Stimulated activated CD4-positive, alpha-beta T cell treated with anti-CD3 and anti-CD28 coated beads, Interleukin-15, amount 100 ng/mL, for 1 hour (primary cell): Measurements from ENCODE around the gene LAMA2.

Experiments used
- DNase-seq, 2 donors: peaks; one replicate each; pipeline ENCODE4 v3.0.0-alpha.2; 2020; ENCODE audit warnings: low read depth in 1 of 2, low spot score in 1 of 2

LAMA2 gene

DNA sequence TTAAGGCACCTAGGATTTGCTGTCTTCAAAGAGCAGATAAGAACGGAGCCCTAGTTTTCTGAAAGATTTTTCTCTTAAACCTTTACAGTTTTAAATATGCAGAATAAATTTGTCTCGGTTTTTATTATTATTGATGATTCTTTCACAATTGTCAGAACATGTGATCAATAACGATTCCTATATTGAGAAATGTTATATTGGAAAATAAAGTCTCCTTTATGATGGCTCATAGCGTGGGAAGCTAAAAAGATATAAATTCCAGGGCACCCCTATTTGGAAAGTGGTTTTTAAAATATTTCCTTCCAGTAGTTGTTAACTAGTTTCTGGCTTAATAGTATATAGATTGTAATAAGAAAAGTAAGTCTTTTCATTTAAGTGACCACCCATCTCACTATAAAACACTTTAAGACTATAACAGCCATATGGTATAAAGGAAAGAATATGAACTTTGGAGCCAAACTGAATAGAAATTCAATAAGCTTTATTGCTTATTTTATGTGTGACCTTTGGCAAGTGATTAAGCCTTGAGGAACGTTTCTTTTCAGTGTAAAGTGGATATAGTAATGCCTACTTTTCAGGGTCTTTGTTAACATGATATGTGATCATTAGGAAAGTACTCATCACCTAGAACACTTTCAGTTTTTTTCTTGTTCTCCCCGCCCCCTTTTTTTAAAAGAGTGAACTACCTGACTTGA, 369.6 kb downstream of the LAMA2 start:
- DNase-seq: no peak

DNA sequence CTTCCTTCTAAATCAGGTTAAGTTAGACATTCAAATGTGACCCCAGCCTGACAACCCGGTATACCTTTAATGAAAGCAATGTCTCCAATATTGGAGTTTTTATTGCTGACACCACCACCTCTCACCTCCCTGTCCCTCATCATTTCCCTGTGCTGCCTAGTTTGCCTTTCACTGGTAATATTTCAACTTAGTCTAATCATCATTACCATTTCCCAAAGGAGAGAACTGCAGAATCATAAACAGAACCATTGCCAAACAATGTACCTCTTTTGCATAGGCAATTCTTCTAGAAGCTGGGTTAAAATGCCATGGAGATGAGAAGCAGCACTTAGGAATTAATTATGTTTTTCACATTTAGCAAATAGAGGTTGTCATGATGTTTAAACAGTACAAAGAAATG, 370.3 kb downstream of the LAMA2 start:
- no peak for DNase-seq

DNA sequence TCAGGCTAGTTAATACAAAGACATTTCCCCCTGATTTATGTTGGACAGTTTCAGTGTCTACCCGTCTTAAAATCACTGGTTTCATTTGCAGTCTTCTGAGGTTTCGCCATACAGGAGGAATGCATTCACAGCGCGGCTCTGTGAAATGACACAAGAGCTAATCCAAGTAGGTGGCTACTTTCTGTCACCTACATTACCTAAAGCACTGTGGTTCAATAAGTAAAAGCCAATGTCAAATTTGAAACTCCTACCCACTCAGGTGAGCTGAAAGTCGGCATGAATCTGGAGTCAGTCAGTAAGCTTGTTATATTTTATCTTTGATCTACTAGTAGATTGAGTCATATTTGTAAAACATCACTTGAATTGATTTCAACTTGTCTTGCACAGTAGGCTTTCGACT, 370.8 kb downstream of the LAMA2 start:
- no peak for DNase-seq

DNA sequence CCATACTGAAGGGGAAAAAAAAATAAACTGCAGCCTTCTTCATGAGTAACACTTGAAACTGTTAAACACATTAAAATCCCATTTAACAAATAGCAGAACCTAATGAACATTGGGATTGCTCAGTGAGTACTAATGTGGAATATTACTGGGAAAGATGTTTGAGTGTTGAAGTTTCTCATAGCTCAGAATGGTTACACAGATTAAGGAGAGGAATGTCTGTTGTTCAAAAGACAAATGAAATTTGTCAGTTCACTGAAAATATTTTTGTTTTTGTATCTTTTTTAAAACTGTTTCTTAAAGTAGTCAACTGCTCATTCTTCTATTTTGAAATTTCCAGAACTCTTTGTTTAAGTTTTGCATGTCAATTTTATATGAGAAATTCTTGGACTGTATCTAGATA, 374.3 kb downstream of the LAMA2 start:
- DNase-seq: no peak

DNA sequence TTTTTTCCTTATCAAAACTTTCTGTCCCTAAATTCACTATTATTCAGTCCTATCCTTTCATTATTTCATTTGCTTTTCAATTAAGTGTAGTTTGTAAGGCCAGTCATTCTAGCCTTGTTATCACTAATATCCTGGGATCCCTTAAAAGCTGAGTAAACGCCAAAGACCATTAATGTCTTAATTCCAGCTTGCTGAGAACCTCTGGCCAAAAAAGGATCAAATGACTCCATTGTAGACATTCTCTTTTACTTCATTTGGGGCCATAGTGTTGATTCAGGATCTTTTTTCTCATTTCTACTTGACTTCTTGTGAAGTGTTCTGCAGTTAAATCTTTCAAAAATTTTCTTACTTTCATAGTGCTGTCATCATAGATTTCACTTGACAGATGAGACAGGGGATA, 379.7 kb downstream of the LAMA2 start:
- no peak for DNase-seq

DNA sequence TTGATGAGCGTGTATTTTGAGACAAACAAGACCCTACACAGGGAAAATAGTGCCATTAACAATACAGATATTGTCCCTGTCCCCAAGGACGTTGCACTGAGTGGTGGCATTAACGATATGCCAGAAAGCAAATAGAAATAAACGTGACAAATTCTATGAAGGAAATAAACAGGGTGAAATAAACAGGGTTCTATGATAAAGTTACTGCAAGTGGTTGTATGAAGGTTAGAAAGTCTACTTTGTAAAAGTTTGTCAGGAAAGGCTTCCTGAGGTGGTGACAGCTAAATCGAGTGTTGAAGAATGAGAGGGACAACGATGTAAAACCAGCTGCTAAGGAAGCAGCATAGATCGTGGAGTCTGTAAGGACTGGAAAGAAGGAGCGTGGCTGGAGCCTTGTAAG, 380.2 kb downstream of the LAMA2 start:
- no peak for DNase-seq

DNA sequence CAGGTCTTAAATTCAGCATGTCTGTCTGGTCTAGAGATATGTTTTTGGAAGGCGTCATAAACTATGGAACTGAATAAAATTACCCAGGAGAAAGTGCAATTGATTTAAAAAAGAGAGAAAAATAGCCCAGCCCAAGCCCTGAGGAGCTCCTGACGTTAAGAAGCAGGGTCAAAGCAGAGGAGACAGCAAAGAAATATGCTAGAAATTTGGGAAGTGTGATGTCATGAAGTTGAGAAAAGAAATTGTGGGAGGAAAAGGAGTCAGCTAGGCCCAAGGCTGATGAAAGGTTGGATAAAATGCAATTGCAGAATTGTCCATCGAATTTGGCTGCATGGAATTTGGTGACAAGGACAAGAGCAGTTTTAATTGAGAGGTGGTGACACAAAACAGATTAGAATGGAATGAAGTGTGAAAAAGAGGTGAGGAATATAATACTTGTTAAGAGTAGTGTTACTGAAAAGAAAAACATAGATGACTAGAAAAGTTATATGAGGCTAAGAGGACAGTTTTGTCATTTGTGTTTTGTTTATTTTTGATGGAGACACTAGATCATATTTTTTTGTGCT, 381.6 kb downstream of the LAMA2 start:
- DNase-seq: no peak

DNA sequence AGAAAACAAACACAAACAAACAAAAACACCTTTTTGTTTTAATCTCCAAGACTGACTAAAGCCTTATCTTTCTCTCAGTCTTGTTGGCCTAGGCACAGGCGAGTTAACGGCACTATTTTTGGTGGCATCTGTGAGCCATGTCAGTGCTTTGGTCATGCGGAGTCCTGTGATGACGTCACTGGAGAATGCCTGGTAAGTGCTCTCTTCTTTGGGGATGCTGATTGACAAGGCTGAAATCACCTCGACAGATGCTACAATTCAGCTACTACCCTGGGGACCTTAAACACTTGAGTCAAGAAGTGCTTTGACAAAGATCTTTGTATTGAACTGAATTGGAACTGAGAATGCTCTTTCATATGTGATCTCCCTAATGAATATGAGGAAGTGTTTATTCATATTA, 384.1 kb downstream of the LAMA2 start:
- DNase-seq: no peak

DNA sequence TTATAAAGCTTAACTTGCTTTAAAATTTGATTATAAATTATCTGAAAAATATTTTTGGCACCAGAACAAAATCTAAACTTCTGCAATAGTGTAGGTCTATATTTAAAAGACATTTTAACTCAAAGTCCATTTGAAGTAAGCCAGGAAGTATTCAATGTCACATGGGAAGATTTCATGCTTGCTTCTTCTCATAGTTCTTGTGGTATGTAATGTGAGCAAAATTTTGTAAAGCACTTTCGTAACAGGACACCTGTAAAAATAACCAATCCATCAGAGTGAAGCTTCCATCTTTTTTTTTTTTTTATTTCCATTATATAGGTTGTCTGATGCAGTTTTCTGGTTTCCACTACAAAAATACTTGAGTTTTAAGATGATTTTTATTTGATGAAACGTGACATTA, 386.1 kb downstream of the LAMA2 start:
- DNase-seq: no peak

- no peak for DNase-seq
These were observed 387.0 kb downstream of the LAMA2 start for GRCh38 chr6:129269891-129270290.

DNA sequence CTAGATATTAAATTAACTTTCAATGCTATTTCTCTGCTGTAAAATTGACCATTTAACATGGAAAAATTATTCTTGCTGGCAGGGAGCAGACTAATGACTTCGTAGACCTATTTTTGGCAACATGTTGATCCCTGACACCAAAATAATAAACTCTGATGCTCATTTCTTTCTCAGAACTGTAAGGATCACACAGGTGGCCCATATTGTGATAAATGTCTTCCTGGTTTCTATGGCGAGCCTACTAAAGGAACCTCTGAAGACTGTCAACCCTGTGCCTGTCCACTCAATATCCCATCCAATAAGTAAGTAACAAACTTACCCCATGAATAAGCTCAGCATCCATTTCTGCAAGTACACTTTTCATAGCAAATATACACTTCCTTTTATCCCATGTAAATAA, 387.5 kb downstream of the LAMA2 start:
- DNase-seq: no peak

GRCh38 chr6:129273161-129273560, 390.2 kb downstream of the LAMA2 start:
- DNase-seq: no peak

DNA sequence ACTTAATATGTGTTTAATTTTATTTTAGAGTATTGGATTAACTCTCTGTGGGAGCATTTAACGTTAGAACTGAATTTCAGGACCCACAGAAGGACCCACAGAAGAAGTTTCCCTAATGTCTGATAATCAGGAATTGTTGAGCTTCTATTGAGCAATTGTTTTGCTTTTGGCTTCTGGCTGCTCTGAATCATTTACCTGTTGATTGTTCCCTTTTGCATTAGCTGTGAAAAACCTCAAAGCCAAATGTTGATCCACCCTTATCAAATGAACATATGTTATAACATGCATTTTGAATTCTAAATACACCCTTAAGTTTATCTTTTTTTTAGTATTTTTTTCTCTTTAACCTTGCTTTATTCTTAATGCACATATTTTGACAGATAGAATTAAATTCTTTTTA, 393.5 kb downstream of the LAMA2 start:
- no peak for DNase-seq

- no peak for DNase-seq
These were observed 394.0 kb downstream of the LAMA2 start for GRCh38 chr6:129276986-129277385.

DNA sequence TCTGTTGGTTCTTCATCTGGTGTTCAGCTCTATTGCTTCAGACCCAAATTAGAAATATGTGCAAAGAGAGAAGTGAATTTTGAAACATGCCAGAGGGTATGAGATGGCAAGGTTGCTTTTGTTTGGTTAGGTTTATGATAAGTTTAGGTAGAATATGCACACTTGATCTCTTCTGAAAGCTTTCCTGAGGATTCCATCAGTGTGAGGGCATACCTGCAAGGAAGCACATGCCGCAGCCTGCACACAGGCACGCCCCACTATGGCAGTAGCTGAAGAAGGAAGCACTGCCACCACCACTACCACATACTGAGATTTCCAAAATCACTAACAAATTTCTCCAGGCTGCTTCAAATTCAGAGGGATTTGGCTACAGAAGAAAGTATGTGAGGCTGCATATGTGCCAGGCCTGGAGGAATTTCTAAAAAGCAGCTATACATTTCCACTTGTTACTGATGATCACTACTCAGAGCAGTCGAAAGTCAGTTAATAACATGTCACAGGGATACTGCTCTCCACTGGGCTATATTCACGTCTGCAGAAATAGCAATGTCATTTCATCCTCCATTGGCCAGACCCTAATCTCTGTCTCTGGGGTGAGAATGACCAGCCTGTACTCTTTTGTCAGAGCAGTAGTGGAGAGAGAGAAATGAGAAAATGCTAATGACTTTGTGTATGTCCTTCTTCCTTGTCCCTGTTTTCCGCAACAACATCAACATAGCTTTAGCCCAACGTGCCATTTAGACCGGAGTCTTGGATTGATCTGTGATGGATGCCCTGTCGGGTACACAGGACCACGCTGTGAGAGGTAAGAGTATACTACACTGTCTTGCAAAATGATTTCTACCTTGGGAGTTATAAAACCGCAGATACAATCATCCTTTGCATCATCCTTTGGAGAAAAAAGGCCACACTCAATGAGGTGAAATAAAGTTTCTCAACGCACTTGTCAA, 396.7 kb downstream of the LAMA2 start:
- no peak for DNase-seq

- DNase-seq: no peak
These were observed 397.3 kb downstream of the LAMA2 start for GRCh38 chr6:129280293-129280644.

DNA sequence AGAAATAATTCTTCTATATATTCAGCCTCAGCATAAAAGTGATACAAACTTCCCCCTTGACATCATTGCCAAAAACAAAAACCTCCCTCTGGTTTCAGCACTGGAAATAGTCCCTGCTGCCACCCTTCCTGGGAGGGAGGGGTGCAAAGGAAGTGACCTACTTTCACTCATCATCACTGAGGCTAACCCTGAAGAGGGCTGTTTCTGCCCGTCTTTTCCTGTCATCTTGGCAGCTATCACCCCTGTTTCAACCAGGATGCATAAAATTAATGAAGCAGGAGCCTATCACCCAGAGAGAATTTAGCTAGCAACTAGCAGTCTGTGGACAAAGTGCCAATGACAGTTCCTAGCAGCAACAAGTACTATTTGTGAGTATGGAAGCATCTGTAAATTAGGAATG, 397.8 kb downstream of the LAMA2 start:
- peak in 1 of 2 donors; percentile 3 for DNase-seq

DNA sequence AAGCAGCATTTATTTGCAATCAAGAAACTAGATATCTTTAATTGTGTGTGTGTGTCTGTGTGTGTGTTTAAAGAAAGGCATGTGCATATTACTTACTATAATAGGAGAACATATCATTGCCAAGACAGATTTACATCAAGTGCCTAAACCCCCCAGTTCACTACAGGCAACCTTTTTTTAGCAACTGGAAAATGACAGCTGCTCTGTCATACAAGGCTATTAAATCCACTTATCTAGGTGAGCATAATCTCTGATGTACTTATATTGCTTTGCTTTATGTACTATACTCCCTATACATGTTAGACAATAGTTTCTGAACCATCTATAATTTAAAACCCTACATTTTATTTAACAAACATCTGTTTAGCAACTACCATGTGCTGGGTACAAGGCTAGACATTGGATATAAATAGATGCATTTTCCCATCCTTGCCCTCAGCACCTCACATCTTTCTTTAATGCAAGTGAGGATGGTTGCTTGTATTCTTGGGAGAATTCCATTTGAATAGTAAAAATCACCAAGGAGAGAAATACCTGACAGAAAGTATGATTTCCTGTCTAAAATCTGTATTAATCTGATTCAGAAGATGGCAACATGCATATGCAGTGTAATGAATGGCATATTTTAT, 398.3 kb downstream of the LAMA2 start:
- DNase-seq: no peak

- DNase-seq: no peak
These were observed 399.1 kb downstream of the LAMA2 start for GRCh38 chr6:129282019-129282418.

DNA sequence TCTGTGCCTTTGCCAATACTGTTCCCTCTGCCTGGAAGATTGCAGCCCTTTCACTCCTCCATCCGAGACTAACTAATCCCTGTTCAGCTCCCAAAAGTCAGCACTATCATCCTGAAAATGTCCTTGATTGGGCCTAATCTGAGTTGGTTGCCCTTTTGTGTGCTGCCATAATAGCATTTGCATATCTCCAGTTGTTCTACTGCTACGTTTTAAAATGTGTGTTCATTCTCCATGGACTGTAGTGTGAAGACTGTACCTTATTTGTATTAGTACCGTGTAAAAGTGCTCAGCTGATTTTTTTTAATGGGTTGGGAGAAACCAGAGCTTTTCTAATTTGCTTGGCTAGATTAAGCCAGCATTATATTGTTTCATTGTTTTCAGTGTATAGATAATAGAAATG, 401.3 kb downstream of the LAMA2 start:
- DNase-seq: no peak

DNA sequence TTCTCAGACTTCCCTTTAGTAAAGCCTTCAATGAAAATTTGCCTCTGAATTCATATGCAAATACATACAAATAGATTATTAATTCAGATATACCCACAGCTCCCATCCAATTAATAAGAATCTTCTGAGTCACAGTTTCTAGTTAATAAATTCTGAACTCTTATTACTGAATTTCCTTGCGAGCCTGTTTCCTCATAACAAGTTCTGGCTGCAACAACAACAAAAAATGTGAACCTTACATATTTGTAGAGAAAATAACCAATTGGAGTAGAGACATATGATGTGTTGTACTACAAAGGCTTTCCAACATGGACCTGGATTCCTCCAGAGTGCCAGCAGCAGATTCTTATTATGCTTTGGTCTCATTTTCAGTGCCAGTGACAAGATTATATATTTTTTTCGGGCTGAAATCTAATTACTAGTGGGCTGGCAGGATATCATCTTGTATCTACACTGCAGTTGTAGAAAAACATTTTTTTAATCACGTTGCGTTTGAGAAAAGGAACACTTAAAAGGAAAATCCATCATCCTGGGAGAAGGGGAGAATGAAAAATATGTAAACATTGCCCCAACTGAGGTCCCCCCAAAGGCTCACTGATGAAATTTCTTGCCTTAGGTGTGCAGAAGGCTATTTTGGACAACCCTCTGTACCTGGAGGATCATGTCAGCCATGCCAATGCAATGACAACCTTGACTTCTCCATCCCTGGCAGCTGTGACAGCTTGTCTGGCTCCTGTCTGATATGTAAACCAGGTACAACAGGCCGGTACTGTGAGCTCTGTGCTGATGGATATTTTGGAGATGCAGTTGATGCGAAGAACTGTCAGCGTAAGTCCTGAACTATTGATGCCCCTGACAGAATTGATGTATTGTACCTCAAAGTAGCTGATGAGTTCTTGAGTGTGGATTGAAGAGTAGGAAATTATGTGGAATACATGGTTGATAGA, 404.6 kb downstream of the LAMA2 start:
- DNase-seq: no peak
